Activated CD4-positive, alpha-beta T cell treated with anti-CD3 and anti-CD28 coated beads, Interleukin-2, Interleukin-4, amounts not matched to agents 100 ng/mL and 50 ng/mL, durations not matched to agents 16 hours and 8 hours (primary cell): ENCODE results near the gene MYO1D.

Experiments used
- DNase-seq: peaks from one replicate; pipeline ENCODE4 v3.0.0-alpha.2; 2020; ENCODE audit warnings: low spot score

MYO1D gene

DNA sequence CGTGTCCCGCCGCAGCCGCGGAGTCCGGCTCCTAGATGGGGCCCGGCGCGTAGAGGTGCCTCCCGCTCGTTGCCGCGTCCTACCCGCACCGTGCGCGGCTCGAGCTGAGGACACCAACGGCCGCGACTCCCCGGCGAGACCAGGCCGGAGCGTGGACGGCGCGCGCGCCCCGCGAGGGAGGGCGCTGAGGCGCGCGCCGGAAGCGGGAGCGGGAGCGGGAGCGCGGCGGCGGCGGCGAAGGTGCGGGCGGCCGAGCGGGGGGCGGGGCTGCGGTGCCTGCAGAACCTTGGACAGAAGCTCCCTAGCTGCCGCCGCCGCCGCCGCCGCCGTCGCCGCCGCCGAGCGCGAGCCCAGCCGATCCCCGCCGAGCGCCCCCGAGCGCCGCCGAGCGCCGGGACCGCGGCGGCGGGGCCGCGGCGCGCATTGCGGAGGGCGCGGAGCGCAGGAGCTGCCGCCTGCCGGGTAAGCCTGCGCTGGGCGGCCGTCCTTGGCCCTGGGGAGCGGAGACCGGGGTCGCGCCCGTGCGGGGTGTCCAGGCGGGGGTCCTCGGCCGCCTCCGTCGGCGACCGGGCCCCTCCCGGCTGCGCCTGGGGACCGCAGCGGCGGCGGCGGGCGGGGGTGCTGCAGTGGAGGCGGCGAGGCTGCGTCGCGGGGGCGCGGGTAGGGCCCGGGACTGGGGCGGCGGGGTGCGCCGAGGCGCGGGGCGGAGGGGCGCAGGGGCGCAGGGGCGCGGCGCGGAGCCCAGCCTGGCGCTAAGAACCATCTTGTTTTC is 390.0 kb downstream of the MYO1D start, which contains the start of gene CDK5R1:
CDK5R1 (plus strand) TSS at position 293 of the 772 bp plus-strand sequence. CDS start 628 bp downstream, outside the sequence.
- peak; percentile 51 for DNase-seq

DNA sequence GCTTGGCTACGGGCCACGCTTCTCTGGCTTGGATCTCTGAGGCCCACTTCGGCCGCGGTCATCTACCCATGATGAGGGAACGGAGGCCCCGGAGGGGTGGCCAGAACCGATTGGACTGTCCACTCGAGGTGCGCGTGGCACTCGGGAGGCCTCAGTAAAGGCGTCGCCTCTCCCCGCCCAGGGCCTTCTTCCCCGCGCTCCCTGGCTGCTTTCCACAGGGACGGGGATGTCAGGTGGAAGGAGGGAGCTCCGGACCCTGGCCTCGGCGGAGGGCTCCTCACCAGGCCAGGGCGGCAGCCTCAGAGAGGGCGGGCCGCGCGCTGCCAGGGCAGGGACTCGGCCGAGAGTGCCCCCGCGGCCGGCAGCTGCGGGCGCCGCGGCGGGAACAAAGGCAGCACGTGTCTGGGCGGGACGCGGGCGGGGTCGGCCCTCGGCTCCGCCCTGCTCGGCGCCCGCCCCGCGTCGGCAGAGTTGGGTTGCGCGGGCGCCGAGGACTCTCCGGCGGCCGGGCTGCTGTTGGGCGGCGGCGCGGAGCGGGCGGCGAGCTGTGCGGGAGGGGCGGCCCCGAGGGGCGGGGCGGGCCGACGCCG is 390.7 kb downstream of the MYO1D start:
- DNase-seq, result peak; percentile 50

GRCh38 chr17:32485261-32486110 is 391.4 kb downstream of the MYO1D start:
- no peak for DNase-seq

DNA sequence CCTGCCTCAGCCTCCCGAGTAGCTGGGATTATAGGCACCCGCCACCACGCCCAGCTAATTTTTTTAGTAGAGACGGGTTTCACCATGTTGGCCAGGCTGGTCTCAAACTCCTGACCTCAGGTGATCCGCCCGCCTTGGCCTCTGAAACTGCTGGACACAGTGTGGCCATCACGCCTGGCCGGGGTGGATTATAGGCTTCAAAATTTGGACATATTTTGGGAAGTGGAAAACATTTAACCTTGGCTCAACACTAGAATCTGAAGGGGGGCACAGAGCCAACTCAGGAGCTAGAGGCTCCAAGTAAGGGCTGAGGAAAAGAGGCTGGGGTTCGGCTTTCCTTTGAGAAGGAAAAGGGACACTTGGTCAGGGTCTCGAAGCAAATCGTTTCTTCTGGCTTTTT is 392.3 kb downstream of the MYO1D start:
- DNase-seq, result no peak

DNA sequence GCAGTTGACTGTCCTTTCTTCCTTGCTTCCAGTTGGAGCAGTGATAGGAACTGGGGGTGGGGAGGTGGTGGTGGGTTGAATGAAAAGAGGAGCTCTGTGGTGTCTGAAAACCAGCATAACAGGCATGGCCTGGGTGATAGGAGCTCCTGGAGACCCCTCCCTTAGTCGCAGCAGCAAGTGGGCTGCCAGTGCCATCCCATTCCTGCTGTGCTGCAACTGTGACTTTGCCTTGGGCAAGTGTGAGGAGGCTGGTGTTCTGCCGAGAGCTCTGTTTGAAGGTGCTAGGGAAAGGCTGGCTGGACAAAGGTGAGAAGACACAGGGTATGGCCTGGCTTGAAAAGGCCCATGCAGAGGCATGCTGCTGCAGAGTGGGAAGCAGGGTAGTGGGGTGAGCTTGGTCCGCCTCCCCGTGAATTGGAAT is 392.9 kb downstream of the MYO1D start:
- no peak for DNase-seq

GRCh38 chr17:32483451-32484019 is 393.4 kb downstream of the MYO1D start:
- peak; percentile 11 for DNase-seq

DNA sequence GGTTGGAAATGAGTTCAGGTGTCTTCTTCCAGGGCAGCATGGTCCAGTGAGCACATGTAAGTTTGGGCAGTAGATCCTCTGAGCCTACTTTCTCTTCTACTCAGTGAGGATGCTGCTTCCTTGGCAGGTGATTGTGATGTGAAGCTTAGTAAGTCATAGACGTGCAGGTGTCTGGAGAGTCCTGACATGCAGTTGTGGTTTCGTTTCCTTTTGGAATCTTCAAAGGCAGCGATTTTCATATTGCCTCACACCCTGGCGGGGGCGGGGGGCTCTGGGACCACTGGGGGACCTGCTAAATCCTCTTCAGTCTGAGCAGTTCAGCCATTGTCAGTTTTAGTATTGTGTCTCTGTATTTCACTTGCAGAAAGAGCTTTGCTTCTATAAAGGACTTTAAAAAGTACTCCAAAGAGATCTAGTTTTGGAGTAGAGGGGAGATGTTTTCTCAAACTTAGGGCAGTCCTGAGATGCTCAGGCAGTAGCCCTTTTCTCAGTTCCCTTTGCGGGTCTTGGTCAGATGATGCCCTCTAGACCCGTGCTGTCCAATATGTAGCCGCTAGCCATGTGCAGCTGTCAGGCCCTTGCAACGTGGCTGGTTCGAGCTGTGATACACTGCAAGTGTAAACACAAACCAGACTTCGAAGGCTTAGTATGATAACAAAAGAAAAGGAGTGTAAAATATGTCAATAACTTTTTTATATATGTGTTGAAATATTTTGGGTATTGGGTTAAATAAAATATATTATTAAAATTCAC is 394.2 kb downstream of the MYO1D start:
- no peak for DNase-seq

GRCh38 chr17:32481193-32481592 is 395.7 kb downstream of the MYO1D start:
- DNase-seq, result no peak

GRCh38 chr17:32479074-32479617 is 397.8 kb downstream of the MYO1D start:
- no peak for DNase-seq

GRCh38 chr17:32477220-32477619 is 399.7 kb downstream of the MYO1D start:
- no peak for DNase-seq

DNA sequence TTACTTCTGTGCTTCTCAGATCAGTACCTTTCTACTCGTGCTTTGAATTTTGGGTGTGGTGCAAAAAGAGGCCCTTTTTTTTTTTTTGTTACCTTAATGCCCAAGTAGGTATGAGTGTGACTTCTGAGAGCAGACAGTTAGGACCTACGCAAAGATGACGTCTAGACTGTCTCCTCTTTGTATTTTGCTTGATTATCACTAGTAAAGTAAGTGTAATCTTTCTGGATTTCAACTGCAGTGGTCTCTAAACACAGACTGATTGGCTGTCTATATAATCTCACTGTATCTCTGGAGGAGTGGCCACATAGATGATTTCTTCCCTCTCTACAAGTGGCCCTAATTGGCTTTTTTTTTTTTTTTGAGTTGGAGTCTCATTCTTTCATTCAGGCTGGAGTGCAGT is 401.7 kb downstream of the MYO1D start:
- no peak for DNase-seq

- no peak for DNase-seq
Measured at GRCh38 chr17:32471652-32472051, 405.3 kb downstream of the MYO1D start.

DNA sequence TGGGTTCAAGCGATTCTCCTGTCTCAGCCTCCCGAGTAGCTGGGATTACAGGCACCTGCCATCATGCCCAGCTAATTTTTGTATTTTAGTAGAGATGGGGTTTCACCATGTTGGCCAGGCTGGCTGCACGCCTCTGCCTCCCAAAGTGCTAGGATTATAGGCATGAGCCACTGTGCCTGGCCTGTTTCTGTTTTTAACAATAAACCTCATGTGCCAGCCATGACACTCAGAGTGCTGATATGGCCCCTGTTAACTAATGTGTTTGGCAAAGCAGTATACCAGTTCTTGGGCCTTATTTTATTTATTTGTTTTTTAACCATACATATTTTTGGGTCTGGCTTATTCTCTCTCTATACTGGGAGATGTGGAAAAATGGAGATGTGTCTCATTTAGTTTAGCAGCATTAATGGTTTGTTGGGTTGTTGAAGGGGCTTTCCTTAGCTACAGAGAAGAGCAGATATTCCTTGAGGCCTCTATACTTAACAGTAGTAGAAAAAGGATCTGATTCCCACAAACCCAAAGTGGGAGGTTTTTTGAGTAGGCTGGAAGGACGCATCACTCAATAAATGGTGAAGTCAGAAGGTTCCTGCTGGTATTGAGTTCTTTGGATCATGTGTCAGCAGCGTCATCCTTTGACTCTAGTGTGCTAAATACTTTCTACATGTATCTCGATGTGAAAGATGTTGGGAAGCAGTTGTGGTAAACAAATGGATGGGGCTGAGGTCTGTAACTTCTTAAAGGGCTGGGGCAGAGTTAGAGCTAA is 406.3 kb downstream of the MYO1D start:
- DNase-seq, result no peak

DNA sequence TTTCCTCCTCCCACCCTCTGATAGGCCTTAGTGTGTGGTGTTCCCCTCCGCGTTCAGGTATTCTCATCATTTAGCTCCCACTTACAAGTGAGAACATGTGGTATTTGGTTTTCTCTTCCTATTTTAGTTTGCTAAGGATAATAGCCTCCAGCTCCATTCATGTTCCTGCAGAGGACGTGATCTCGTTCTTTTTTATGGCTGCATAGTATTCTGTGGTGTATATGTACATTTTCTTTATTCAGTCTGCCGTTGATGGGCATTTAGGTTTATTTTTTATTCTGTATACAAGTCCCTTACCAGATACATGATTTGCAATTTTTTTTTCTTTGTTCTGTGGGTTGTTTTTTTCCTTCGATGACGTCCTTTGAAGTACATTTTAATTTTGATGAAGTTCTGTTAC is 409.0 kb downstream of the MYO1D start:
- DNase-seq, result no peak

DNA sequence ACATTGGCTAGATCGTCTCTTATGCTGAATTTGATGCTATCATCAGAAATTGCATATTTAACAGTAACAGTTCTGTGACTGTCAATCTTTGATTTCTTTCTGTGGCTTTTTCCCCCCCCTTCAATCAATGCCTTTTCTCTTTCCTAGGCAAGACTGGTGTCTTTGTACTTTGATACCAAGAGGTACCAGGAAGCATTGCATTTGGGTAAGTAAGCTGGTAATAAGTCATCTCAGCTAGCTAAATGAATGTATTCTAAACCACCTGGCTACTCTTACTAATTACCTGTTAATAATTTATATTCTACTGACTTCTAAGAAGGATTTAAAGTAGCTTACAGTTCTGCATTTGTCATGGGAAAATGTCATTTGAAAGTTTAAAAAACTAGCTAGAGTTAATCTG is 412.6 kb downstream of the MYO1D start:
- no peak for DNase-seq

- DNase-seq, result no peak
Measured at GRCh38 chr17:32463304-32463703, 413.6 kb downstream of the MYO1D start.

- DNase-seq, result peak; percentile 67
Measured at GRCh38 chr17:32461853-32462617, 414.9 kb downstream of the MYO1D start.

GRCh38 chr17:32461498-32461852 is 415.4 kb downstream of the MYO1D start:
- no peak for DNase-seq

DNA sequence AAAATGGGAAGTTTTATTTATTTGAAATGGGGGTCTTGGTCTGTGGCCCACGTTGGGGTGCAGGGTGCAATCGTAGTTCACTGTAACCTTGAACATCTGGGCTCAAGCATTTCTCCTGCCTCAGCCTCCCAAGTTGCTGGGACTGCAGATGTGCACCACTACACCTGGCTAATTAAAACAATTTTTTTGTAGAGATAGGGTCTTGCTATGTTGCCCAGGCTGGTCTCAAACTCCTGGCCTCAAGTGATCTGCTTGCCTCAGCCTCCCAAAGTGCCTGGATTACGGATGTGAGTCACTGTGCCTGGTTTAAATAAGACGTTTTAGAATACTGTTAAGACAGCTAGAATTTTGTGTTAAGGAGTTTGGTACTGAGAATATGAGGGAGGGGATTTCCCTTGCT is 416.9 kb downstream of the MYO1D start:
- DNase-seq, result no peak

DNA sequence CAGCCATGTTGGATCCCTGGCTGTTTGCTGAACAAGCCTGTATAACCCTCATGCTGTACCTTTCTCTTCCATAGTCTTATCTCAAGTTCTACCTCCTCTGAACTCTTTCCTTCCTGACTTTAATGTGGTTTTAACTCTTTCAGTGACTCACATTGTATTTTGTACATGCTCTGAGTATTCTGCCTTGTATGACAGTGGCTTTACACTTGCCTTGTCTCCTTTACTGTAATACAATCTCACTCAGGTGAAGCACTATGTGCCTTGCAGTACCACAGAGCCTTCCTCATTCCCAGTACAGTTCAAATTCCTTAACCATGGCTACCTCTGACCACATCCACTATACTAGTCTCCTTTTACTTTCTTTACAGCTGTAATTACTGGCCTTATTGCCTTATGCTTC is 418.6 kb downstream of the MYO1D start:
- peak; percentile 33 for DNase-seq
